ENCODE results near the gene PTPRJ. TPM values are rescaled to one million over a fixed set of nuclear protein-coding genes. Genes with fewer than 3 reads are reported as not detected.

The PTPRJ gene
- total RNA-seq, 1 experiment from 2014 or later: 10.5 TPM

- BruUV-seq (replicated peaks): no TSS peak
- Histone ChIP-seq H3K9me2 (replicated peaks; ENCODE audit: low read length) (no peaks in the 10 kb centered on the region), H4K20me1 (ENCODE audit: low read length) (no peaks in the 10 kb centered on the region), H3K36me3 (ENCODE audit: low read depth, low read length) (no peaks in the 10 kb centered on the region), H3K79me2 (ENCODE audit: low read length) (no peaks in the 10 kb centered on the region), H3K4me1 (ENCODE audit: insufficient read depth, low read length) (0 out of 2 replicates have a peak, but pooled peaks cover 4% of the 10 kb centered on the region), H3K9me3 (ENCODE audit: low read length) (no peaks in the 10 kb centered on the region), H3K4me2 (ENCODE audit: low read length) (no peak overlapping the region), H3K9ac (ENCODE audit: low read length) (no peak overlapping the region), H3K27me3 (ENCODE audit: low read length) (no peaks in the 10 kb centered on the region), H3K27ac (ENCODE audit: low read length) (no peak overlapping the region), H3K4me3 (ENCODE audit: low read length) (no peak overlapping the region), H3F3A (ENCODE audit: low read length, unreplicated experiment) (no peaks in the 10 kb centered on the region), H2AFZ (ENCODE audit: low read length) (no peak overlapping the region)
- intact Hi-C loops (cut with micrococcal nuclease): no loop called here
- peak; percentile 66 for DNase-seq
- ChIA-PET POLR2A (ENCODE audit: unreplicated experiment) (no interaction called here), CTCF (interaction anchor here (0.6 to 0.7 kb wide), 2 partner anchors 10 to 46 kb away, joined by 3 to 5 read pairs; no protein-coding TSS in a partner anchor)
- no peak for TF ChIP-seq CTCF (conservative IDR thresholded peaks at IDR 0.05; ENCODE audit: low read depth, low read length)
- TF ChIP-seq EZH2 (IDR thresholded peaks at IDR 0.05; ENCODE audit: low read length, unreplicated experiment): no peak
- no peak for TF ChIP-seq EZH2phosphoT487 (IDR thresholded peaks at IDR 0.05; ENCODE audit: borderline replicate concordance, low read length)
- peak; percentile 75 for ATAC-seq
These were observed 213.5 kb downstream of the PTPRJ start for GRCh38 chr11:48193876-48194275.

GRCh38 chr11:48207881-48208280, 227.5 kb downstream of the PTPRJ start:
- H3F3A ChIP-seq (ENCODE audit: low read length, unreplicated experiment): no peaks in the 10 kb centered on the region
- no peaks in the 10 kb centered on the region for H3K9me2 ChIP-seq (replicated peaks; ENCODE audit: low read length)
- no peaks in the 10 kb centered on the region for H4K20me1 ChIP-seq (ENCODE audit: low read length)
- H3K9me3 ChIP-seq (ENCODE audit: low read length): no peaks in the 10 kb centered on the region
- no TSS peak for BruUV-seq (replicated peaks)
- intact Hi-C loops (cut with micrococcal nuclease): no loop called here
- TF ChIP-seq EZH2phosphoT487 (IDR thresholded peaks at IDR 0.05; ENCODE audit: borderline replicate concordance, low read length): no peak
- no peak for TF ChIP-seq CTCF (conservative IDR thresholded peaks at IDR 0.05; ENCODE audit: low read depth, low read length)
- no peak for TF ChIP-seq EZH2 (IDR thresholded peaks at IDR 0.05; ENCODE audit: low read length, unreplicated experiment)
- H3K27me3 ChIP-seq (ENCODE audit: low read length): no peaks in the 10 kb centered on the region
- no peak overlapping the region for H2AFZ ChIP-seq (ENCODE audit: low read length)
- H3K9ac ChIP-seq (ENCODE audit: low read length): no peak overlapping the region
- no peak overlapping the region for H3K4me3 ChIP-seq (ENCODE audit: low read length)
- no peaks in the 10 kb centered on the region for H3K36me3 ChIP-seq (ENCODE audit: low read depth, low read length)
- H3K4me1 ChIP-seq (ENCODE audit: insufficient read depth, low read length): no peaks in the 10 kb centered on the region
- ATAC-seq (no peak), DNase-seq (no peak)
- no peak overlapping the region for H3K4me2 ChIP-seq (ENCODE audit: low read length)
- ChIA-PET POLR2A (ENCODE audit: unreplicated experiment) (no interaction called here), CTCF (no interaction called here)
- H3K79me2 ChIP-seq (ENCODE audit: low read length): no peaks in the 10 kb centered on the region
- no peak overlapping the region for H3K27ac ChIP-seq (ENCODE audit: low read length)

GRCh38 chr11:48210052-48210451, 229.7 kb downstream of the PTPRJ start:
- ChIA-PET CTCF (no interaction called here), POLR2A (ENCODE audit: unreplicated experiment) (no interaction called here)
- peak; percentile 51 for TF ChIP-seq CTCF (conservative IDR thresholded peaks at IDR 0.05; ENCODE audit: low read depth, low read length)
- no peak for TF ChIP-seq EZH2 (IDR thresholded peaks at IDR 0.05; ENCODE audit: low read length, unreplicated experiment)
- no peak for TF ChIP-seq EZH2phosphoT487 (IDR thresholded peaks at IDR 0.05; ENCODE audit: borderline replicate concordance, low read length)
- peak; percentile 35 for DNase-seq
- ATAC-seq: peak; percentile 55
- no peaks in the 10 kb centered on the region for H3K36me3 ChIP-seq (ENCODE audit: low read depth, low read length)
- H3K27me3 ChIP-seq (ENCODE audit: low read length): no peaks in the 10 kb centered on the region
- no peak overlapping the region for H3K4me2 ChIP-seq (ENCODE audit: low read length)
- H3K4me3 ChIP-seq (ENCODE audit: low read length): no peak overlapping the region
- intact Hi-C loops (cut with micrococcal nuclease): no loop called here
- H3F3A ChIP-seq (ENCODE audit: low read length, unreplicated experiment): no peaks in the 10 kb centered on the region
- no peaks in the 10 kb centered on the region for H4K20me1 ChIP-seq (ENCODE audit: low read length)
- no peak overlapping the region for H3K27ac ChIP-seq (ENCODE audit: low read length)
- no peaks in the 10 kb centered on the region for H3K4me1 ChIP-seq (ENCODE audit: insufficient read depth, low read length)
- no peaks in the 10 kb centered on the region for H3K9me3 ChIP-seq (ENCODE audit: low read length)
- BruUV-seq (replicated peaks): no TSS peak
- no peak overlapping the region for H3K9ac ChIP-seq (ENCODE audit: low read length)
- no peaks in the 10 kb centered on the region for H3K9me2 ChIP-seq (replicated peaks; ENCODE audit: low read length)
- H2AFZ ChIP-seq (ENCODE audit: low read length): no peak overlapping the region
- no peaks in the 10 kb centered on the region for H3K79me2 ChIP-seq (ENCODE audit: low read length)
